ENCODE results near the gene RBM6. TPM values are rescaled to one million over a fixed set of nuclear protein-coding genes. Genes with fewer than 3 reads are reported as not detected.

Gene RBM6
- total RNA-seq, 2 experiments from 2014 or later: 90.8 to 95.2 TPM

GRCh38 chr3:50119786-50120185 is 179.8 kb downstream of the RBM6 start:
- ATAC-seq: no peak
- Mint-ChIP-seq H3K36me3 (ENCODE audit: low read depth) (peaks cover 35% of the 10 kb centered on the region), H3K27me3 (no peaks in the 10 kb centered on the region), H3K4me1 (ENCODE audit: low read depth) (no peaks in the 10 kb centered on the region), H3K27ac (no peak overlapping the region), H3K9me3 (no peaks in the 10 kb centered on the region), H3K4me3 (no peak overlapping the region)
- no peak for DNase-seq
- POLR2A ChIA-PET: interaction anchor here (0.8 to 1.6 kb wide), 7 partner anchors 10 to 101 kb away, joined by 3 to 6 read pairs (median 3); no protein-coding TSS in a partner anchor
- TF ChIP-seq CTCF (IDR thresholded peaks at IDR 0.05): no peak
- intact Hi-C loops (cut with micrococcal nuclease): no loop called here
- CTCF ChIA-PET: interaction anchor here (0.8 to 6.4 kb wide), 10 partner anchors 8 to 105 kb away, joined by 3 to 30 read pairs (median 5); partner anchors contain the start of genes GNAT1 and RBM5

DNA sequence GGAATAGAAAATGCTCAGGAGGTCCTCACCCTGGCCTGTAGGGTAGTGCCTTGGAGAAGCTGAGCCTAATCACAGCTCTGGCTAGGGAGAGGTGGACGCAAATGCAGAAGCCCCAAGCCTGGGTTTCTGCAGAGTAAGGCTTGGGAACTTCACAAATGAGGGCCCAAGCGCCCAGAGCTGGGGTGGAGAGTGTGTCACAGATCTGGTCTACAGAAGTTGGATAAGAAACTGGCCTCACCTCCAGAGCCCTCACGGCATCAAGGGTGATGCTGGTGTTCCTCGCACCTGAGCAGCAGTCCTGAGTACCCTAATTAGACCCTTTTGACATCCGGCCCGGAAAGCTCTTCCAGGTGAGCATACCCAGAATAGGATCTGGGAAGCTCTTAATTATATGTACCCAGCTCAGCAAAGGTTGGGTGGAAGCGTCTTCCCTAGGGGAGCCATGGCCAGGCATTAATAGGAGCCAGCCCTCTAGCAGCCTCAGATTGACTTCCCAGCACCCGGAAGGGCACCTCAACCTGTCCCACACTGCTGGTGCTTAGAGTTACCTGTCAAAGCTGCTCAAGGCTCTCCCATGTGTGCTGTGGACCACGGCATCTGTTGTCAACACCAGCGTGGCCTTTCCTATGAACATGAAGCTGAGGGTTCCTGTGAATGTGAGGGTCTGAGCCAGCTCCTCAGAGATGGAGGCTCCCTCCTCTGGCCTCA is 180.6 kb downstream of the RBM6 start:
- DNase-seq (no peak), ATAC-seq (no peak)
- Mint-ChIP-seq H3K36me3 (ENCODE audit: low read depth) (peaks cover 30% of the 10 kb centered on the region), H3K27me3 (no peaks in the 10 kb centered on the region), H3K27ac (no peak overlapping the region), H3K9me3 (no peaks in the 10 kb centered on the region), H3K4me3 (no peak overlapping the region), H3K4me1 (ENCODE audit: low read depth) (no peaks in the 10 kb centered on the region)
- no peak for TF ChIP-seq CTCF (IDR thresholded peaks at IDR 0.05)
- intact Hi-C loops (cut with micrococcal nuclease): loop anchor here (1.0 kb wide), 1 partner anchor 69 kb away; no protein-coding TSS in a partner anchor
- CTCF ChIA-PET: interaction anchor here (0.7 to 6.4 kb wide), 26 partner anchors 9 to 236 kb away, joined by 3 to 30 read pairs (median 4); partner anchors contain the start of genes GNAT1 and RBM5
- POLR2A ChIA-PET: interaction anchor here (0.9 to 1.8 kb wide), 8 partner anchors 11 to 106 kb away, joined by 3 to 5 read pairs (median 3); no protein-coding TSS in a partner anchor

DNA sequence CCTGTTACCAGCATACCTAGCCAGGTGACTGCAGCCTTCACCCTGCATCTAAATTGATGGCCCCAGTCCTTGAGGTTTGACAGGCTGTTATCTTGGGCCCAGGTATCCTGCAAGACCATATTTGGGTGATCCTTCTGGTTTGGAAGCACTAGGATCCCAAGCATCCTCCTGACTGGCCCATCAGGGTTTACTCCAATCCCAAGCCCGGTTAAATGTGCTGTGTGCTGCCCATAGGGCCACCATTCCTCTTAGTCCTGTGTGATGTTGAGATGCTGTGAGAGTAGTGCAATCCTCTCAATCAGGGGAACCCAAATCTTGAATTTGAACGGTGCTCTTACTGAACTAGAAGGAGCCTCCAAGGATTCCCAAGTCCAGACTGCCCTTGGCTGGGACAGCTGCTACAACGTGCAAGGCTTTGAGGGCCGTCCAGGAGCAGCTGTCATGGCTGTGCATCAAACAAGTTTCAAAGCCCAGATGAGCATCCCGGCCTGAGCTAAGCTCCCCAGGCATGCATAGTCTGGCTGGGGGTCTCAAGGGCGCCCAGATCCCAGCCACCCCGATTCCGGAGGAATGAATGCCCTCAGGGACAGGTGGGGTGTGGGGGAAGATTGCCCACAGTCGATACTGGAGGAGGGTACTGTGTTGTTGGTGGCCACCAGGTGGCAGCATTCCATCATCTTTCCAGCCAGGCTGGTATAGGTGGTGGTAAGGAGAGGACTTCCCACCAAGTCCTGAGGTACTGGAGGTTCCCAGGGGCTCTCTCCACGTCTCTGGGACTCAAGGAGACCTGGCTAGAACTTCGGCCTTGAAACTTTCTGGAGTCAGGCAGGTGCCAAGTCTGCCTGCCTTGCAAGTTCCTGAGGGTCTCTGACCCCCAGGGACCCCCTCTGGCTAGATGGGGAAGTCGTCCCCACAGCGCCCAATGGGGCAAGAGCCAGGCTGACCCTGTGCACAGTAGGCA is 181.4 kb downstream of the RBM6 start:
- peak; percentile 92 for TF ChIP-seq CTCF (IDR thresholded peaks at IDR 0.05)
- no peak overlapping the region for H3K4me3 Mint-ChIP-seq
- intact Hi-C loops (cut with micrococcal nuclease): loop anchor here (1.0 kb wide), 1 partner anchor 68 kb away; no protein-coding TSS in a partner anchor
- ChIA-PET POLR2A (interaction anchor here (0.8 to 1.8 kb wide), 9 partner anchors 12 to 106 kb away, joined by 3 to 5 read pairs (median 3); no protein-coding TSS in a partner anchor), CTCF (interaction anchor here (0.9 to 6.4 kb wide), 28 partner anchors 8 to 237 kb away, joined by 3 to 30 read pairs (median 5); partner anchors contain the start of genes GNAT1 and RBM5)
- ATAC-seq (peak; percentile 90), DNase-seq (peak; percentile 84)
- peaks cover 22% of the 10 kb centered on the region for H3K36me3 Mint-ChIP-seq (ENCODE audit: low read depth)
- no peaks in the 10 kb centered on the region for H3K9me3 Mint-ChIP-seq
- H3K4me1 Mint-ChIP-seq (ENCODE audit: low read depth): no peaks in the 10 kb centered on the region
- no peaks in the 10 kb centered on the region for H3K27me3 Mint-ChIP-seq
- H3K27ac Mint-ChIP-seq: no peak overlapping the region

DNA sequence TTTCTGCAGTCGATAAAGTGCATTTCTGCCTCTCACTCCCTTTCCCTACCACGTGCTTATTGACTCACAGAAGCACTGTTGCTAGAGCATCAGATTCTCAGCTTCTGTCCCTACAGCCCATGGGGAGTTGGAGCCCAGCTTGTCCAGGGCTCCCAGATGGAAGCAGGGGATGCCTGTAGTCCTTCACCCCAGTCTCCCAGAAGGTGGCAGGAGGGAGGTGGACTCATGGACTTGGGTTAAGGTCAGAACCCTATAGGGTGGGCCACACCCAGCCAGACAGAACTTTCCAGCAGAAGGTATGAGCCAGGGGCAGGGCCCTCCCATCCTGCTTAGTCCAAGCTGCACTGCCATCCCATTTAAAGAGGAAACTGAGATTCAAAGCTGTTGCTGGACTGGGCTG is 182.1 kb downstream of the RBM6 start:
- CTCF ChIA-PET: interaction anchor here (0.7 to 6.4 kb wide), 15 partner anchors 8 to 125 kb away, joined by 3 to 30 read pairs (median 5); partner anchors contain the start of genes GNAT1 and RBM5
- ATAC-seq (peak; percentile 10), DNase-seq (no peak)
- Mint-ChIP-seq H3K27ac (no peak overlapping the region), H3K9me3 (no peaks in the 10 kb centered on the region), H3K4me3 (no peak overlapping the region), H3K4me1 (ENCODE audit: low read depth) (no peaks in the 10 kb centered on the region), H3K27me3 (no peaks in the 10 kb centered on the region), H3K36me3 (ENCODE audit: low read depth) (peaks cover 15% of the 10 kb centered on the region)
- intact Hi-C loops (cut with micrococcal nuclease): no loop called here
- TF ChIP-seq CTCF (IDR thresholded peaks at IDR 0.05): no peak
- POLR2A ChIA-PET: interaction anchor here (0.7 to 1.5 kb wide), 8 partner anchors 16 to 193 kb away, joined by 3 to 4 read pairs (median 3); no protein-coding TSS in a partner anchor
